GM19351 (cell line): ENCODE data around the gene NFYA.
"Not testable (repeated sequence)": the region's sequence is repeated elsewhere in the genome, so short reads cannot be mapped to it uniquely, and the experiment has no call there.

Experiments
- ATAC-seq: cut with Tn5 transposase; IDR thresholded peaks from one replicate; pipeline ENCODE4 v1.9.1; 2021; ENCODE audit warnings: mild to moderate bottlenecking, moderate library complexity; ENCODE audit not compliant: unreplicated experiment

The NFYA gene

GRCh38 chr6:41100871-41101287 is 28.1 kb downstream of the NFYA start:
- ATAC-seq = no peak

- no peak for ATAC-seq
Measured at GRCh38 chr6:41103847-41104246, 31.1 kb downstream of the NFYA start.

GRCh38 chr6:41111017-41111416 is 38.2 kb downstream of the NFYA start:
- ATAC-seq = no peak

- ATAC-seq = not testable (repeated sequence)
Measured at GRCh38 chr6:41115027-41115426, 42.3 kb downstream of the NFYA start.

GRCh38 chr6:41119508-41119907 is 46.7 kb downstream of the NFYA start:
- ATAC-seq = no peak

- no peak for ATAC-seq
Measured at GRCh38 chr6:41120058-41120457, 47.3 kb downstream of the NFYA start.

GRCh38 chr6:41122373-41122772 is 49.6 kb downstream of the NFYA start:
- ATAC-seq = no peak

- no peak for ATAC-seq
Measured at GRCh38 chr6:41122918-41123317, 50.1 kb downstream of the NFYA start.

- ATAC-seq = no peak
Measured at GRCh38 chr6:41125282-41125681, 52.5 kb downstream of the NFYA start.

GRCh38 chr6:41132254-41132653 is 59.5 kb downstream of the NFYA start:
- no peak for ATAC-seq

GRCh38 chr6:41135062-41135832 is 62.5 kb downstream of the NFYA start:
- no peak for ATAC-seq

- ATAC-seq = no peak
Measured at GRCh38 chr6:41136911-41137310, 64.1 kb downstream of the NFYA start.

- no peak for ATAC-seq
Measured at GRCh38 chr6:41147917-41148316, 75.1 kb downstream of the NFYA start.
